K562 (cell line): ENCODE results near the gene GABRB1. TPM values are rescaled to one million over a fixed set of nuclear protein-coding genes. Genes with fewer than 3 reads are reported as not detected.

Source experiments
- ATAC-seq: fragments of 200-7000 bp; cut with Tn5 transposase; 3 replicates; pipeline ENCODE4 v1.9.1; 2020; ENCODE audit warnings: moderate library complexity
- BruUV-seq: library from RNA; stranded (reverse); fragments of 400-500 nt; replicated peaks from 2 replicates; lab custom pipeline; 2021; lab: Mats Ljungman, UMichigan
- CTCF ChIA-PET: fragments of 300-600 bp; formaldehyde crosslinking; extraction: SDS; loops from one replicate; lab custom pipeline; 2021; ENCODE audit warnings: low intra/inter-chr PET ratio; lab: Yijun Ruan, JAX
- POLR2A ChIA-PET: fragments of 300-600, 350-650 bp; sonication (Branson Sonifier 250); formaldehyde crosslinking; extraction: SDS; loops from one replicate; lab custom pipeline; 2021; ENCODE audit warnings: antibody characterized with exemption, inconsistent platforms; lab: Yijun Ruan, JAX
- DNase-seq, 4 experiments: peaks; one replicate each; pipeline versions ENCODE4 v3.0.0 to v3.0.0-alpha.2; 2011 to 2018; ENCODE audit warnings: low spot score in 3 of 4, mixed read lengths in 3 of 4; ENCODE audit errors: extremely low read depth in 1 of 4
- FAIRE-seq: peaks from 2 replicates; lab custom pipeline; 2011; peaks lifted over from hg19 to GRCh38; lab: Jason Lieb, UNC
- H2AFZ ChIP-seq: 2 replicates; pipeline ENCODE4 v1.6.0; 2011; ENCODE audit warnings: low read depth, low read length, control low read depth, inconsistent platforms
- H3K27ac ChIP-seq: fragments of 200-600 bp; 3 replicates; pipeline ENCODE4 v1.8.0; 2011; ENCODE audit warnings: low read depth, mild to moderate bottlenecking, control low read depth, inconsistent platforms, low read length, moderate library complexity, mixed read lengths; ENCODE audit errors: extremely low read depth
- H3K27me3 ChIP-seq, 2 experiments: fragments of 300-600 bp in 1 of 2; 2 replicates in 1 of 2; 3 replicates in 1 of 2; pipeline versions ENCODE4 v1.6.0 to v1.8.0; 2011; ENCODE audit warnings: inconsistent platforms in 2 of 2, low read length in 2 of 2, mild to moderate bottlenecking in 1 of 2, mixed read lengths in 1 of 2, moderate library complexity in 1 of 2; ENCODE audit not compliant: control insufficient read depth in 2 of 2, insufficient read depth in 2 of 2
- H3K36me3 ChIP-seq: fragments of 300-600 bp; 3 replicates; pipeline ENCODE4 v1.8.0; 2011; ENCODE audit warnings: mild to moderate bottlenecking, low read length, inconsistent platforms; ENCODE audit not compliant: control insufficient read depth, insufficient read depth
- H3K4me1 ChIP-seq, 2 experiments: fragments of 200-600 bp in 1 of 2; replicated peaks in 1 of 2; 2 replicates in 1 of 2; 3 replicates in 1 of 2; pipeline versions ENCODE4 v1.5.1 to v1.8.0; 2011; ENCODE audit warnings: inconsistent platforms in 2 of 2, low read length in 2 of 2, mild to moderate bottlenecking in 1 of 2, mixed read lengths in 1 of 2, moderate library complexity in 1 of 2; ENCODE audit not compliant: control insufficient read depth in 2 of 2, insufficient read depth in 2 of 2
- H3K4me2 ChIP-seq: 2 replicates; pipeline ENCODE4 v1.6.1; 2011; ENCODE audit warnings: low read length, control low read depth, inconsistent platforms, mixed read lengths; ENCODE audit not compliant: insufficient read depth
- H3K4me3 ChIP-seq: fragments of 200-600 bp; sonication (generic), shearing (Covaris generic); 2 replicates; pipeline ENCODE4 v1.5.1; 2016; ENCODE audit warnings: control low read depth, inconsistent platforms
- H3K79me2 ChIP-seq: fragments of 200-600 bp; 3 replicates; pipeline ENCODE4 v1.8.0; 2011; ENCODE audit warnings: low read length, inconsistent platforms; ENCODE audit not compliant: control insufficient read depth, insufficient read depth
- H3K9ac ChIP-seq, 2 experiments: 2 replicates each; pipeline versions ENCODE4 v1.6.0 to v1.6.1; 2011; ENCODE audit warnings: low read depth in 2 of 2, low read length in 2 of 2, control low read depth in 1 of 2, inconsistent platforms in 1 of 2, mild to moderate bottlenecking in 1 of 2, mixed read lengths in 1 of 2; ENCODE audit not compliant: insufficient read depth in 1 of 2
- H3K9me1 ChIP-seq: one replicate; pipeline ENCODE4 v1.6.0; 2011; ENCODE audit warnings: inconsistent platforms, mild to moderate bottlenecking, low read length, moderate library complexity; ENCODE audit not compliant: control insufficient read depth, insufficient read depth
- H3K9me3 ChIP-seq: replicated peaks from 2 replicates; pipeline ENCODE4 v1.5.1; 2011; ENCODE audit warnings: low read depth, low read length, inconsistent platforms; ENCODE audit not compliant: control insufficient read depth, insufficient read depth
- H4K20me1 ChIP-seq: replicated peaks from 2 replicates; pipeline ENCODE4 v1.6.1; 2011; ENCODE audit warnings: low read length, inconsistent platforms, mixed read lengths; ENCODE audit not compliant: control insufficient read depth, insufficient read depth
- ARHGAP35 ChIP-seq: fragments of 450-650 bp; IDR thresholded peaks from 2 replicates; pipeline ENCODE4 v1.6.1; 2018; ENCODE audit not compliant: partially characterized antibody
- ELF4 ChIP-seq: fragments of 450-650 bp; formaldehyde crosslinking; IDR thresholded peaks from 2 replicates; pipeline ENCODE4 v1.4.0; 2022; ENCODE audit warnings: missing genetic modification characterization
- ELK1 ChIP-seq: sonication (generic); formaldehyde crosslinking; IDR thresholded peaks from 2 replicates; pipeline ENCODE4 v1.8.1; 2022; ENCODE audit warnings: missing genetic modification reagents
- FOXJ2 ChIP-seq: fragments of 200-800 bp; sonication (Bioruptor generic); IDR thresholded peaks from 2 replicates; pipeline ENCODE4 v1.6.1; 2016; ENCODE audit warnings: missing genetic modification characterization, missing compliant biosample characterization
- FUS ChIP-seq: fragments of 200-400 bp; formaldehyde crosslinking; optimal IDR thresholded peaks from 2 replicates; pipeline ENCODE3; 2017; ENCODE audit warnings: low read depth, low read length
- GTF2A2 ChIP-seq: IDR thresholded peaks from 2 replicates; pipeline ENCODE4 v1.6.1; 2016; ENCODE audit warnings: mild to moderate bottlenecking, missing genetic modification characterization, missing compliant biosample characterization
- JUND ChIP-seq, 2 experiments: IDR thresholded peaks; 2 replicates in 1 of 2; 3 replicates in 1 of 2; pipeline ENCODE4 v1.6.1; 2011; ENCODE audit warnings: borderline replicate concordance in 2 of 2, low read depth in 2 of 2, low read length in 2 of 2, improper control_type of control experiment in 1 of 2, missing biosample characterization in 1 of 2, missing genetic modification characterization in 1 of 2, missing genetic modification reagents in 1 of 2
- SIN3B ChIP-seq: fragments of 450-650 bp; IDR thresholded peaks from 2 replicates; pipeline ENCODE4 v1.6.1; 2017; ENCODE audit warnings: low read depth, mild to moderate bottlenecking, moderate library complexity
- SNIP1 ChIP-seq: fragments of 450-650 bp; IDR thresholded peaks from 2 replicates; pipeline ENCODE4 v1.7.1; 2017; ENCODE audit warnings: low read depth, mild to moderate bottlenecking
- ZSCAN29 ChIP-seq: fragments of 450-650 bp; IDR thresholded peaks from 2 replicates; pipeline ENCODE4 v1.6.1; 2017
- WGBS: fragments of 100-300 bp; shearing (Covaris generic); methylation state at CpG from one replicate; pipeline ENCODE4 v1.1.6; 2016; ENCODE audit warnings: low coverage, mixed read lengths; ENCODE audit not compliant: insufficient coverage; ENCODE audit errors: missing lambda C conversion rate; 5-methylcytosine and 5-hydroxymethylcytosine counted together
- in situ Hi-C: fragments of 300-500 bp; cut with MboI; formaldehyde crosslinking; loops from 4 replicates; pipeline ENCODE4 v1.15.0; 2018; ENCODE audit warnings: inconsistent platforms, mixed read lengths
- intact Hi-C: fragments of 100-400 bp; cut with micrococcal nuclease; formaldehyde crosslinking; loops from 2 replicates; pipeline ENCODE4 v1.14.2; 2022
- polyA plus RNA-seq, 8 experiments: library from polyadenylated mRNA; depleted of rRNA in 4 of 8; stranded (reverse) in 5 of 8; unstranded in 3 of 8; fragments of >200 nt; fragmentation: Nextera tagmentation in 2 of 8; fragmentation: Illumina TruSeq in 1 of 8; extraction: Ambion mirVana in 2 of 8; extraction: Trizol in 1 of 8; gene quantifications; 2 replicates each; pipeline versions ENCODE4 v1.2.1 to v1.2.3, GENCODE V29; 2011 to 2014; ENCODE audit warnings: inconsistent platforms in 1 of 8, missing spikeins in 1 of 8
- total RNA-seq, 7 experiments: library from RNA; depleted of rRNA in 6 of 7; stranded (reverse); fragments of >200 nt in 6 of 7; fragmentation: Illumina TruSeq in 2 of 7; extraction: Trizol in 2 of 7; gene quantifications; 2 replicates each; pipeline versions ENCODE4 v1.2.1 to v1.2.3, GENCODE V29; 2011 to 2021; ENCODE audit warnings: low replicate concordance in 1 of 7

The GABRB1 gene
- total and polyA plus RNA-seq, 9 of the 15 experiments (the other 6 are each of a cell fraction or from before 2014, with no cell fraction given) = not detected

- Histone ChIP-seq H4K20me1 (no peaks in the 10 kb centered on the region), H3K27me3 (no peaks in the 10 kb centered on the region), H3K9me1 (no peaks in the 10 kb centered on the region), H2AFZ (no peak overlapping the region), H3K4me1 (no peaks in the 10 kb centered on the region), H3K9me3 (no peaks in the 10 kb centered on the region), H3K36me3 (no peaks in the 10 kb centered on the region), H3K27ac (no peak overlapping the region), H3K9ac (no peak overlapping the region), H3K79me2 (no peaks in the 10 kb centered on the region), H3K4me2 (no peak overlapping the region), H3K4me3 (no peak overlapping the region)
- WGBS = 0% methylated on average over 5 of the region's 5 CpGs
- no peak for ATAC-seq
- no TSS peak for BruUV-seq
- POLR2A ChIA-PET = no interaction called here
- CTCF ChIA-PET = no interaction called here
- DNase-seq = no peak
- intact Hi-C loops (no loop called here), in situ Hi-C loops (no loop called here)
- no peak for TF ChIP-seq ELK1
- no peak for TF ChIP-seq ELF4 (CRISPR knock-in tag)
- no peak for TF ChIP-seq ZSCAN29
- TF ChIP-seq FOXJ2 = no peak
- no peak for TF ChIP-seq GTF2A2
- no peak for TF ChIP-seq JUND (IDR thresholded peaks at IDR 0.05; ENCODE audit: borderline replicate concordance, low read depth, low read length)
- TF ChIP-seq JUND (tag; IDR thresholded peaks at IDR 0.05; ENCODE audit: borderline replicate concordance, low read depth, low read length) = no peak
- TF ChIP-seq SIN3B = no peak
- TF ChIP-seq FUS = no peak
- no peak for TF ChIP-seq ARHGAP35
- TF ChIP-seq SNIP1 = no peak
- FAIRE-seq = no peak
Measured at GRCh38 chr4:47184083-47184482, 152.7 kb downstream of the GABRB1 start.
